ENCODE data around the gene KLK11.
"Not testable (repeated sequence)": the region's sequence is repeated elsewhere in the genome, so short reads cannot be mapped to it uniquely, and the experiment has no call there.

The KLK11 gene

DNA sequence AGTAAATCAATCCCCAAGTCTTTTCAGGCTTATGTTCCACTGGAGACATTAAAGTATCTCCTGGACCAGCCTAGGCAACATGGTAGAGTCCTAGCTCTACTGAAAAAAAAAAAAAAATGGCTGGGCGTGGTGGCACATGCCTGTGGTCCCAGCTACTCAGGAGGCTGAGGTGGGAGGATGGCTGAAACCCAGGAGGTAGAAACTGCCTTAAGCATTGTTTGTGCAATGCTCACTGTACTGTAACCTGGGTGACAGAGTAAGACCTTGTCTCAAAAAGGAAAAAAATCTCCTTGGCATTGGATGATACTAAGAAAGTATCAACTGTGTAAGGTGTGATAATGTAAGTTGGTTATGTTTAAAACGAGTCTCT lies 33.8 kb downstream of the KLK11 start:
- TF ChIP-seq, protein P1, sequence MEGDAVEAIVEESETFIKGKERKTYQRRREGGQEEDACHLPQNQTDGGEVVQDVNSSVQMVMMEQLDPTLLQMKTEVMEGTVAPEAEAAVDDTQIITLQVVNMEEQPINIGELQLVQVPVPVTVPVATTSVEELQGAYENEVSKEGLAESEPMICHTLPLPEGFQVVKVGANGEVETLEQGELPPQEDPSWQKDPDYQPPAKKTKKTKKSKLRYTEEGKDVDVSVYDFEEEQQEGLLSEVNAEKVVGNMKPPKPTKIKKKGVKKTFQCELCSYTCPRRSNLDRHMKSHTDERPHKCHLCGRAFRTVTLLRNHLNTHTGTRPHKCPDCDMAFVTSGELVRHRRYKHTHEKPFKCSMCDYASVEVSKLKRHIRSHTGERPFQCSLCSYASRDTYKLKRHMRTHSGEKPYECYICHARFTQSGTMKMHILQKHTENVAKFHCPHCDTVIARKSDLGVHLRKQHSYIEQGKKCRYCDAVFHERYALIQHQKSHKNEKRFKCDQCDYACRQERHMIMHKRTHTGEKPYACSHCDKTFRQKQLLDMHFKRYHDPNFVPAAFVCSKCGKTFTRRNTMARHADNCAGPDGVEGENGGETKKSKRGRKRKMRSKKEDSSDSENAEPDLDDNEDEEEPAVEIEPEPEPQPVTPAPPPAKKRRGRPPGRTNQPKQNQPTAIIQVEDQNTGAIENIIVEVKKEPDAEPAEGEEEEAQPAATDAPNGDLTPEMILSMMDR (conservative IDR thresholded peaks at IDR 0.05; ENCODE audit: control insufficient read depth, insufficient read depth, low read depth, low read length) = no peak
- H3K4me3 ChIP-seq (ENCODE audit: control insufficient read depth, low read depth, low read length) = no peak overlapping the region
- no peak for DNase-seq (ENCODE audit: low read depth)

DNA sequence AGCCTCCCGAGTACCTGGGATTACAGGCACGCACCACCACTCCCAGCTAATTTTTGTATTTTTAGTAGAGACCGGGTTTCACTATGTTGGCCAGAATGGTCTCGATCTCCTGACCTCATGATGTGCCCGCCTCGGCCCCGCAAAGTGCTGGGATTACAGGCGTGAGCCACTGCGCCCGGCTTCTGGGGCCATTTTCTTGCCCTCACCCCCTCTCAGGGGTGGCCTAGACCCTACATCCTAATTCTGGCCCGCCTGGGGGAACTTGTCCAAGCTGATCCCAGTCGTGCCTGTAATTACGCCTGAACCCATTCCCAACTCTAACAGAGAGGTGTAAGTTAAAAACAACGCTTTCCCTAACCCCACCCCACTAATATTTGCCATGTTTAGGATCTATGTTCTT lies 42.0 kb downstream of the KLK11 start:
- not testable (repeated sequence) for DNase-seq (ENCODE audit: low read depth); H3K4me3 ChIP-seq (ENCODE audit: control insufficient read depth, low read depth, low read length)

DNA sequence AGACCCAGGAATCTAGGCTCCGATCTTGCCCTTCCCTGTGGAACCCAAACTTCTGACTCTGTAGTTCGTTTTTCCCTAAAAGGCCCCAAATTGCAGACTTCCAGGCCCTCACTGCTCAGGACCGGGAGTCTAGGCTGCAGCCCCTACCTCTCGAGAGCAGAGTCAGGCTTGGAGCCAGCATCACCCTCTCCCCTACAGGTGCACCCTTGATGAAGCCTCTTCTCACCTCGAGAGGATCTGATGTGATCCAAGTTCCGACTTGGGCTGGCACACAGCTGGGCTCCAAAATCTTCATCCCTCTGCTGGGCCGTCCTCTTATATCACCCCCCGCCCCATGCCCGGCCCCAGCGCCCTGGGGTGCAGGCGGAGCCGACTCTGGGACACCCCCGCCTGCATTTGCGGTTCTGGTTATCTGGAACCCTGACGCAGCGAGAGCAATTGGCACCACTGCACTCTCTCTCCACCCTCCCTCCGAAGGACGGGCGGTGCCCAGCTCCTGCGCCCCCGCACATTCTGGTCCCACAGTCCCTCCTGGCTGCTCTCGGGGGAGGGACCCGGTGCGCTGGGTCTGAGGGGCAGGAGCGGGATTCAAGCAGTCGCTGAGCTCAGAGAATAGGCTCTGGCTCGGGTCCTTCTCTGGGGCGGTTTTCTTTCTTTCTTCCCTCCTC lies 42.7 kb downstream of the KLK11 start, which contains the start of gene KLK7:
KLK7 (minus strand) TSS at position 293 of the 668 bp plus-strand sequence. CDS start 1,518 bp downstream, outside the sequence.
- no peak for DNase-seq (ENCODE audit: low read depth)
- no peak within 1 kb of the TSS for H3K4me3 ChIP-seq (ENCODE audit: control insufficient read depth, low read depth, low read length)

DNA sequence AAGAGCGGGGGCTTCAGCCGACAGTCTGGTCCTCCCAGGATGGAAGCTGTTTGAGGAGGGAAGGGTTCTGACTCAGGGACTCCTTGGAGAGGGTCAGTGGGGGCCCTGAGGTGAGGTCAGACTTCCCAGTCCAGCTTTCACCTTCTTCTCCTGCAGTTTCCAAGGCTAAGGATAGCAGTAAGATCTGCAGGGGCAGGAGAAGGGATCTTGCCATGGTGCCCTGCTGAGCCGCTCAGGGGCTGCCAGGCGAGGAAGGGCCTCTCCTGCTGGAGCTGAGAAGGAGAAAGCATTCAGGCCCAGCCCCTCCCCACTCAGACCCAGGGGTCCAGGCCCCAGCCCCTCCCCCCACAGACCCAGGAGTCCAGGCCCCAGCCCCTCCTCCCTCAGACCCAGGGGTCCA lies 44.2 kb downstream of the KLK11 start:
- no peak overlapping the region for H3K4me3 ChIP-seq (ENCODE audit: control insufficient read depth, low read depth, low read length)
- DNase-seq (ENCODE audit: low read depth) = no peak
- TF ChIP-seq, protein P1 (conservative IDR thresholded peaks at IDR 0.05; ENCODE audit: control insufficient read depth, insufficient read depth, low read depth, low read length) = no peak

More for the DNA sequence above, 42.7 kb downstream of the KLK11 start, which contains the start of gene KLK7:
- TF ChIP-seq, protein P1 (conservative IDR thresholded peaks at IDR 0.05; ENCODE audit: control insufficient read depth, insufficient read depth, low read depth, low read length) = no peak

DNA sequence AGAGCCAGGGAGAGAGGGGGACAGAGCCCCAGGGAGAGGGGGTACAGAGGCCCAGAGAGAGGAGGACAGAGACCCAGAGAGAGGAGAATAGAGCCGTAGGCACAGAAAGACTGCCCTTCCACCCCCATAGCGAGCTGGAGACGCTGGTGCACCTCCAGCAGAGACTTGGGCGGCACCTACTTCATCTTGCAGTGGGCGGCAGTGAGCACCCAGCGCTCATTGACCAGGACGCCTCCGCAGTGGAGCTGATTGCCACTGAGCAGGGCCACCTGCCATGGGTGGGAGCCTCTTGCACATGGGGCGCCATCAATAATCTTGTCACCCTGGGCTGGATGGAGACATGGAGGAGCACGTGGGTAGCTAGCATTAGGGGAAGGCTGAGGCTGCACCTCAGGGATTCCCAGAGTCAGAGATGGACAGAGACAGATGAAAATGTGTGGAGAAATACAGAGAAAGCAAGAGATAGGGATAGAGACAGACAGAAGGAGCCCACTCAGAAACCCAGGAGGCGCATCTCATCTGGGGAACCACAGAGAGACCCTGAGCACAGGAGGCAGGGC lies 44.7 kb downstream of the KLK11 start:
- TF ChIP-seq, protein P1 (conservative IDR thresholded peaks at IDR 0.05; ENCODE audit: control insufficient read depth, insufficient read depth, low read depth, low read length) = no peak
- no peak for DNase-seq (ENCODE audit: low read depth)
- H3K4me3 ChIP-seq (ENCODE audit: control insufficient read depth, low read depth, low read length) = no peak overlapping the region

DNA sequence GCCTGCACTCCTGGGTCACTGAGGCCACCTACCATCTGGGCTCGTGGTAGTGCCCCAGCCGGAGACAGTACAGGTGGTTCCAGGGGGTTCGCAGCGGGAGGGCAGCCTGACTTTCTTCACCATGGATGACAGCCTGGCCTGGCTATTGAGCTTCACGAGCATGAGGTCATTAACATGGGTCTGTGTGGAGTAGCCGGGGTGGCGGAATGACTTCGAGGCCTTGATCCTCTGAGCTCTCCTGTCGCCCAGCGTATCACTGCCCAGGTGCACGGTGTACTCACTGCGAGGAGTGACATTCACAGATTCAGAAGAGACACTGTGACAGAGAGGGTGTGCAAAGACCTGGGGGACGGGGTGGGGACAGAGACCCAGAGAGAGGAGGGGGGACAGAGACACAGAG lies 46.2 kb downstream of the KLK11 start:
- DNase-seq (ENCODE audit: low read depth) = no peak
- TF ChIP-seq, protein P1 (conservative IDR thresholded peaks at IDR 0.05; ENCODE audit: control insufficient read depth, insufficient read depth, low read depth, low read length) = no peak
- H3K4me3 ChIP-seq (ENCODE audit: control insufficient read depth, low read depth, low read length) = no peak overlapping the region

DNA sequence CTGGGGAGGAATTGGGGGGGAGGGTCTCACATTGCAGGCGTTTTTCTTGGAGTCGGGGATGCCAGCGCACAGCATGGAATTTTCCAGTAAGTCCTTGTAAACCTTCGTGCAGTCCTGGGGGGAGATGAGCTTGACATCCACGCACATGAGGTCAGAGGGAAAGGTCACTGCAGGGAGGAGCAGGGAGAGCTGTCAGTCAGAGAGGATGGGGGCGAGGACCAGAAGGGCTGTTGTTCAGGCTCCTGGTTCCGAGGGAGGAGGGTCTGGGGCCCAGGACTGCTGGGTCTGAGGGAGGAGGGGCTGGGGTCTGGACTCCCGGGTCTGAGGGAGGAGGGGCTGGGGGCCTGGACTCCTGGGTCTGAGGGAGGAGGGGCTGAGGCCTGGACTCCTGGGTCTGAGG lies 46.7 kb downstream of the KLK11 start:
- DNase-seq (ENCODE audit: low read depth) = no peak
- no peak overlapping the region for H3K4me3 ChIP-seq (ENCODE audit: control insufficient read depth, low read depth, low read length)
- TF ChIP-seq, protein P1 (conservative IDR thresholded peaks at IDR 0.05; ENCODE audit: control insufficient read depth, insufficient read depth, low read depth, low read length) = no peak

Data from fibroblast of mammary gland (primary cell).